SK-N-SH (cell line): ENCODE results near the gene PALM. TPM values are rescaled to one million over a fixed set of nuclear protein-coding genes. Genes with fewer than 3 reads are reported as not detected.

Experiments
- CTCF ChIA-PET: fragments of 300-600, 350-600 bp; formaldehyde crosslinking; extraction: SDS; loops from one replicate; lab custom pipeline; 2021; lab: Yijun Ruan, JAX
- POLR2A ChIA-PET: fragments of 350-600 bp; sonication (Branson Sonifier 250); formaldehyde crosslinking; extraction: SDS; loops from one replicate; lab custom pipeline; 2020; ENCODE audit warnings: antibody characterized with exemption, inconsistent platforms; lab: Yijun Ruan, JAX
- DNase-seq: peaks from one replicate; pipeline ENCODE4 v3.0.0; 2012
- H2AFZ ChIP-seq: fragments of 200-600 bp; sonication (generic); 2 replicates; pipeline ENCODE4 v1.8.1; 2016; ENCODE audit warnings: antibody characterized with exemption, mild to moderate bottlenecking, low read depth
- H3F3A ChIP-seq: fragments of 200-600 bp; sonication (generic); replicated peaks from 2 replicates; pipeline ENCODE3; 2016; ENCODE audit warnings: antibody characterized with exemption, mild to moderate bottlenecking; ENCODE audit not compliant: insufficient read depth
- H3K27ac ChIP-seq, 2 experiments: fragments of 200-500 bp in 1 of 2; fragments of 200-600 bp in 1 of 2; sonication (Bioruptor generic) in 1 of 2; sonication (generic), shearing (Covaris generic) in 1 of 2; 2 replicates each; pipeline versions ENCODE4 v1.5.1 to v1.6.1; 2014 to 2016; ENCODE audit warnings: low read depth in 2 of 2, inconsistent platforms in 1 of 2, low read length in 1 of 2, mild to moderate bottlenecking in 1 of 2, mixed read lengths in 1 of 2
- H3K27me3 ChIP-seq: fragments of 200-600 bp; sonication (generic), shearing (Covaris generic); 2 replicates; pipeline ENCODE4 v1.6.1; 2016; ENCODE audit warnings: mixed run types; ENCODE audit not compliant: insufficient read depth
- H3K36me3 ChIP-seq, 2 experiments: fragments of 200-500 bp in 1 of 2; fragments of 200-600 bp in 1 of 2; sonication (Bioruptor generic) in 1 of 2; sonication (generic) in 1 of 2; replicated peaks in 1 of 2; 2 replicates each; pipeline versions ENCODE3 to v1.5.1; 2014 to 2016; ENCODE audit warnings: low read length in 1 of 2, mild to moderate bottlenecking in 1 of 2; ENCODE audit not compliant: insufficient read depth in 2 of 2, control insufficient read depth in 1 of 2
- H3K4me1 ChIP-seq, 2 experiments: fragments of 200-500 bp in 1 of 2; fragments of 200-600 bp in 1 of 2; sonication (Bioruptor generic) in 1 of 2; sonication (generic), shearing (Covaris generic) in 1 of 2; 2 replicates each; pipeline versions ENCODE4 v1.5.1 to v1.6.1; 2014 to 2016; ENCODE audit warnings: low read depth in 1 of 2, low read length in 1 of 2, mixed run types in 1 of 2; ENCODE audit not compliant: insufficient read depth in 2 of 2, control insufficient read depth in 1 of 2
- H3K4me2 ChIP-seq: fragments of 200-600 bp; sonication (generic), shearing (Covaris generic); 2 replicates; pipeline ENCODE4 v1.6.1; 2017; ENCODE audit warnings: mixed run types
- H3K4me3 ChIP-seq, 2 experiments: fragments of 200-500 bp in 1 of 2; fragments of 200-600 bp in 1 of 2; sonication (Bioruptor generic) in 1 of 2; sonication (generic), shearing (Covaris generic) in 1 of 2; 2 replicates each; pipeline versions ENCODE4 v1.5.1 to v1.8.1; 2014 to 2016; ENCODE audit warnings: low read depth in 2 of 2, inconsistent platforms in 1 of 2, low read length in 1 of 2, mild to moderate bottlenecking in 1 of 2, mixed read lengths in 1 of 2, moderate library complexity in 1 of 2
- H3K79me2 ChIP-seq: fragments of 200-600 bp; sonication (generic); 2 replicates; pipeline ENCODE4 v1.8.1; 2017; ENCODE audit warnings: mild to moderate bottlenecking; ENCODE audit not compliant: insufficient read depth
- H3K9ac ChIP-seq: fragments of 200-600 bp; sonication (generic); 2 replicates; pipeline ENCODE4 v1.6.1; 2017; ENCODE audit warnings: mixed run types
- H3K9me2 ChIP-seq: fragments of 200-600 bp; sonication (generic); 2 replicates; pipeline ENCODE4 v1.6.1; 2017; ENCODE audit warnings: mixed run types
- H3K9me3 ChIP-seq: fragments of 200-600 bp; sonication (generic); 2 replicates; pipeline ENCODE4 v1.6.1; 2017; ENCODE audit warnings: mixed run types, mild to moderate bottlenecking, moderate library complexity
- H4K20me1 ChIP-seq: fragments of 200-600 bp; sonication (generic); 2 replicates; pipeline ENCODE4 v1.6.1; 2017; ENCODE audit warnings: mild to moderate bottlenecking, mixed run types; ENCODE audit not compliant: insufficient read depth
- EZH2phosphoT487 ChIP-seq: fragments of 200-600 bp; sonication (generic); IDR thresholded peaks from 2 replicates; pipeline ENCODE4 v1.6.1; 2017; ENCODE audit warnings: low read depth, mixed run types, mild to moderate bottlenecking, antibody characterized with exemption, moderate library complexity, borderline replicate concordance
- FOSL2 ChIP-seq: IDR thresholded peaks from 2 replicates; pipeline ENCODE4 v1.4.0; 2012; ENCODE audit warnings: low read depth, mild to moderate bottlenecking, moderate library complexity, borderline replicate concordance
- FOXJ3 ChIP-seq: sonication (generic); formaldehyde crosslinking; IDR thresholded peaks from 2 replicates; pipeline ENCODE4 v1.5.1; 2020; ENCODE audit warnings: mild to moderate bottlenecking, missing genetic modification reagents
- FOXM1 ChIP-seq: IDR thresholded peaks from 2 replicates; pipeline ENCODE4 v1.4.0; 2012; ENCODE audit warnings: low read depth, mild to moderate bottlenecking
- GABPA ChIP-seq: IDR thresholded peaks from 2 replicates; pipeline ENCODE4 v1.4.0; 2012; ENCODE audit warnings: low read depth, mild to moderate bottlenecking
- JUND ChIP-seq: IDR thresholded peaks from 2 replicates; pipeline ENCODE4 v1.4.0; 2012
- MXI1 ChIP-seq: IDR thresholded peaks from 2 replicates; pipeline ENCODE4 v1.6.1; 2012; ENCODE audit warnings: mild to moderate bottlenecking, low read depth, low read length, improper control_type of control experiment
- NFIC ChIP-seq: IDR thresholded peaks from 2 replicates; pipeline ENCODE4 v1.4.0; 2012; ENCODE audit warnings: borderline replicate concordance
- POLR2AphosphoS5 ChIP-seq: IDR thresholded peaks from 2 replicates; pipeline ENCODE4 v1.6.1; 2012; ENCODE audit warnings: low read depth, low read length
- RAD21 ChIP-seq: IDR thresholded peaks from 2 replicates; pipeline ENCODE4 v1.6.1; 2012; ENCODE audit warnings: mild to moderate bottlenecking, low read length
- RXRA ChIP-seq: IDR thresholded peaks from 2 replicates; pipeline ENCODE4 v1.4.0; 2012; ENCODE audit warnings: low read depth, mild to moderate bottlenecking, borderline replicate concordance
- TEAD4 ChIP-seq: IDR thresholded peaks from 2 replicates; pipeline ENCODE4 v1.4.0; 2012; ENCODE audit warnings: mild to moderate bottlenecking, borderline replicate concordance; ENCODE audit not compliant: insufficient read depth
- YY1 ChIP-seq: IDR thresholded peaks from 2 replicates; pipeline ENCODE4 v1.4.0; 2012; ENCODE audit warnings: low read depth, mild to moderate bottlenecking
- WGBS: methylation state at CpG from one replicate; pipeline ENCODE4 v1.1.6; 2017; ENCODE audit warnings: low lambda C conversion rate; 5-methylcytosine and 5-hydroxymethylcytosine counted together
- polyA plus RNA-seq, 3 experiments: library from polyadenylated mRNA; depleted of rRNA; stranded (reverse); fragments of >200 nt; gene quantifications; 2 replicates each; pipeline ENCODE4 v1.2.3, GENCODE V29; 2012
- TF ChIP-seq, protein P1 (sequence below): IDR thresholded peaks from 2 replicates; pipeline ENCODE4 v1.4.0; 2012; ENCODE audit warnings: low read depth
- TF ChIP-seq, protein P2 (sequence below): fragments of 200-600 bp; sonication (generic); IDR thresholded peaks from 2 replicates; pipeline ENCODE4 v1.6.1; 2017; ENCODE audit warnings: antibody characterized with exemption, mild to moderate bottlenecking, moderate library complexity
- TF ChIP-seq, protein P3 (sequence below): fragments of 150-350 bp; IDR thresholded peaks from 2 replicates; pipeline ENCODE4 v1.6.1; 2016; ENCODE audit warnings: mild to moderate bottlenecking, low read depth, low read length
- TF ChIP-seq, protein P4 (sequence below): IDR thresholded peaks from 2 replicates; pipeline ENCODE4 v1.6.1; 2012; ENCODE audit warnings: mild to moderate bottlenecking, low read depth, low read length, moderate library complexity
- TF ChIP-seq, protein P5 (sequence below): IDR thresholded peaks from 2 replicates; pipeline ENCODE4 v1.4.0; 2012; ENCODE audit warnings: low read depth, borderline replicate concordance

Gene PALM
- polyA plus RNA-seq, 1 of the 3 experiments (the other 2 are of a cell fraction) = 15.6 TPM

DNA sequence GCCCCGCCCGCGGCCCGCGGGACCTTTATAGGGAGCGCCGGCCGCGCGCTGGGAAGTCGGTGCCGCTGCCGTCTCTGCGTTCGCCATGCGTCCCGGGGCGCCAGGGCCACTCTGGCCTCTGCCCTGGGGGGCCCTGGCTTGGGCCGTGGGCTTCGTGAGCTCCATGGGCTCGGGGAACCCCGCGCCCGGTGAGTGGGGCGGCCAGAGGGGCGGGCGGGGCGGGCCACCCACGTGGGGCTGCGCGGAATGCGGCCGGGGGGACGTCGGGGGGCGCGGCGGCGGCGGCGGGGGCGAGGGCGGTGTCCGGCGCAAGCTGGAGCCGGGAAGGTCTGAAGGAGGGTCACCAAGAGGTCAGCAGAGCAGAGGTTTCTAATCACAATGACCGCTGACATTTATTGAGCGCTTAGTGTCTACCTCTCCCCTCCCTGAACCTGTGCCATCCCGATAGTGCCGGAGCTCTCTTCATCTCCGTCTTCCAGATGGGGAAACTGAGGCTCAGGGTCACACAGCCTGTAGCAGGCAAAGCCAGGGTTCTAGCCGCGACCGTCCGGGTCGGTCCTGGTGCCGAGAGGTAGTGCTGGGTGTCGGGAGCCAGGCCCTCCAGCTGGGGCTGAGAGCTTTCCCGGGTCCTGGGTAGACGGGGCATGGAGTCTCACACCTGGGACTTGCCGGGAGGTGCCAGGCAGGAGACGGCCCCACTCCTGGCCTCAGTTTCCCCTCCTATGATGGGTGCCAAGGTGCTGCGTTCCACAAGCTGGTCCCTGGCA is 32.2 kb upstream of the PALM start, which contains the start of gene FSTL3 (continued):
- TF ChIP-seq GABPA (no peak), YY1 (no peak), RXRA (peak; percentile 34; the same call in 1 of the 2 replicates)
- TF ChIP-seq, protein P1, sequence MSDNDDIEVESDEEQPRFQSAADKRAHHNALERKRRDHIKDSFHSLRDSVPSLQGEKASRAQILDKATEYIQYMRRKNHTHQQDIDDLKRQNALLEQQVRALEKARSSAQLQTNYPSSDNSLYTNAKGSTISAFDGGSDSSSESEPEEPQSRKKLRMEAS = no peak

DNA sequence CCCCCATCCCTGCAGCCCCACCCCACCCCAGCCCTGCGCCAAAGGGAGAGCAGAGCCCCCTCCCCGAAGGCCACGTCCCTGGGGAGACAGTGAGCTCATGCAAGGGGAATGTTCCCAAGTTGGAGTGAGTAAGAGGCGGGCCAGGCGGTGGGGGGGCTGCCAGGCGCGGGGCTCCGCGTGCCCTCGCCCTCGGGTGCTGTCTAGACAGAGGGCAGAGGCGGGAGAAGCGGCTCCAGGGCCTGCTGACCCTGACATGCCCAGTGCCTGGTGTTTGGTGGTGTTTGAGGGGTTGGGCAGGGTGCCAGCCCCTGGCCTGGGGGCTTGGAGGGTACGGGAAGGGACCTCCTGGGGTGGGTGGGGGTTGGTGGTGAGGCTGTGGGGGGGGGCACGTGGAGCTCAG is 31.5 kb upstream of the PALM start:
- peak overlapping the region in 1 of 2 experiments; percentile 76; a peak in 2 of 4 replicates for H3K27ac ChIP-seq
- POLR2A ChIA-PET = interaction anchor here (1.3 kb wide), 1 partner anchor 31 kb away, joined by 3 read pairs; no protein-coding TSS in a partner anchor

More for the DNA sequence above, 31.5 kb upstream of the PALM start:
- Histone ChIP-seq H3K4me1 (peaks cover 8 to 33% of the 10 kb centered on the region in 2 experiments; a peak in 3 of 4 replicates), H4K20me1 (no peaks in the 10 kb centered on the region), H3K27me3 (no peaks in the 10 kb centered on the region), H3K9ac (peak overlapping the region; percentile 92), H2AFZ (no peak overlapping the region), H3K4me2 (peak overlapping the region; percentile 89), H3K4me3 (peak overlapping the region; percentile 54 to 79), H3K79me2 (peaks cover 26% of the 10 kb centered on the region), H3K9me2 (no peaks in the 10 kb centered on the region), H3K36me3 (peaks cover 0 to 3% of the 10 kb centered on the region in 2 experiments), H3K9me3 (no peaks in the 10 kb centered on the region)
- 0% methylated on average over 2 of the region's 15 CpGs for WGBS
- DNase-seq = peak; percentile 67
- TF ChIP-seq, protein P2, sequence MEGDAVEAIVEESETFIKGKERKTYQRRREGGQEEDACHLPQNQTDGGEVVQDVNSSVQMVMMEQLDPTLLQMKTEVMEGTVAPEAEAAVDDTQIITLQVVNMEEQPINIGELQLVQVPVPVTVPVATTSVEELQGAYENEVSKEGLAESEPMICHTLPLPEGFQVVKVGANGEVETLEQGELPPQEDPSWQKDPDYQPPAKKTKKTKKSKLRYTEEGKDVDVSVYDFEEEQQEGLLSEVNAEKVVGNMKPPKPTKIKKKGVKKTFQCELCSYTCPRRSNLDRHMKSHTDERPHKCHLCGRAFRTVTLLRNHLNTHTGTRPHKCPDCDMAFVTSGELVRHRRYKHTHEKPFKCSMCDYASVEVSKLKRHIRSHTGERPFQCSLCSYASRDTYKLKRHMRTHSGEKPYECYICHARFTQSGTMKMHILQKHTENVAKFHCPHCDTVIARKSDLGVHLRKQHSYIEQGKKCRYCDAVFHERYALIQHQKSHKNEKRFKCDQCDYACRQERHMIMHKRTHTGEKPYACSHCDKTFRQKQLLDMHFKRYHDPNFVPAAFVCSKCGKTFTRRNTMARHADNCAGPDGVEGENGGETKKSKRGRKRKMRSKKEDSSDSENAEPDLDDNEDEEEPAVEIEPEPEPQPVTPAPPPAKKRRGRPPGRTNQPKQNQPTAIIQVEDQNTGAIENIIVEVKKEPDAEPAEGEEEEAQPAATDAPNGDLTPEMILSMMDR = no peak
- TF ChIP-seq EZH2phosphoT487 = no peak
- TF ChIP-seq, protein P3, sequence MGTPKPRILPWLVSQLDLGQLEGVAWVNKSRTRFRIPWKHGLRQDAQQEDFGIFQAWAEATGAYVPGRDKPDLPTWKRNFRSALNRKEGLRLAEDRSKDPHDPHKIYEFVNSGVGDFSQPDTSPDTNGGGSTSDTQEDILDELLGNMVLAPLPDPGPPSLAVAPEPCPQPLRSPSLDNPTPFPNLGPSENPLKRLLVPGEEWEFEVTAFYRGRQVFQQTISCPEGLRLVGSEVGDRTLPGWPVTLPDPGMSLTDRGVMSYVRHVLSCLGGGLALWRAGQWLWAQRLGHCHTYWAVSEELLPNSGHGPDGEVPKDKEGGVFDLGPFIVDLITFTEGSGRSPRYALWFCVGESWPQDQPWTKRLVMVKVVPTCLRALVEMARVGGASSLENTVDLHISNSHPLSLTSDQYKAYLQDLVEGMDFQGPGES = no peak
- TF ChIP-seq FOXJ3 (CRISPR knock-in tag) = no peak
- no peak for TF ChIP-seq YY1
- TF ChIP-seq FOXM1 = no peak
- TF ChIP-seq NFIC = peak; percentile 6; the same call in 1 of the 2 replicates
- TF ChIP-seq, protein P4, sequence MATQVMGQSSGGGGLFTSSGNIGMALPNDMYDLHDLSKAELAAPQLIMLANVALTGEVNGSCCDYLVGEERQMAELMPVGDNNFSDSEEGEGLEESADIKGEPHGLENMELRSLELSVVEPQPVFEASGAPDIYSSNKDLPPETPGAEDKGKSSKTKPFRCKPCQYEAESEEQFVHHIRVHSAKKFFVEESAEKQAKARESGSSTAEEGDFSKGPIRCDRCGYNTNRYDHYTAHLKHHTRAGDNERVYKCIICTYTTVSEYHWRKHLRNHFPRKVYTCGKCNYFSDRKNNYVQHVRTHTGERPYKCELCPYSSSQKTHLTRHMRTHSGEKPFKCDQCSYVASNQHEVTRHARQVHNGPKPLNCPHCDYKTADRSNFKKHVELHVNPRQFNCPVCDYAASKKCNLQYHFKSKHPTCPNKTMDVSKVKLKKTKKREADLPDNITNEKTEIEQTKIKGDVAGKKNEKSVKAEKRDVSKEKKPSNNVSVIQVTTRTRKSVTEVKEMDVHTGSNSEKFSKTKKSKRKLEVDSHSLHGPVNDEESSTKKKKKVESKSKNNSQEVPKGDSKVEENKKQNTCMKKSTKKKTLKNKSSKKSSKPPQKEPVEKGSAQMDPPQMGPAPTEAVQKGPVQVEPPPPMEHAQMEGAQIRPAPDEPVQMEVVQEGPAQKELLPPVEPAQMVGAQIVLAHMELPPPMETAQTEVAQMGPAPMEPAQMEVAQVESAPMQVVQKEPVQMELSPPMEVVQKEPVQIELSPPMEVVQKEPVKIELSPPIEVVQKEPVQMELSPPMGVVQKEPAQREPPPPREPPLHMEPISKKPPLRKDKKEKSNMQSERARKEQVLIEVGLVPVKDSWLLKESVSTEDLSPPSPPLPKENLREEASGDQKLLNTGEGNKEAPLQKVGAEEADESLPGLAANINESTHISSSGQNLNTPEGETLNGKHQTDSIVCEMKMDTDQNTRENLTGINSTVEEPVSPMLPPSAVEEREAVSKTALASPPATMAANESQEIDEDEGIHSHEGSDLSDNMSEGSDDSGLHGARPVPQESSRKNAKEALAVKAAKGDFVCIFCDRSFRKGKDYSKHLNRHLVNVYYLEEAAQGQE = no peak
- TF ChIP-seq FOSL2 = peak; percentile 77; the same call in 1 of the 2 replicates
- TF ChIP-seq MXI1 = no peak
- TF ChIP-seq POLR2AphosphoS5 = peak; percentile 16; the same call in 1 of the 2 replicates
- peak; percentile 73; the same call in 1 of the 2 replicates for TF ChIP-seq TEAD4
- TF ChIP-seq, protein P5, sequence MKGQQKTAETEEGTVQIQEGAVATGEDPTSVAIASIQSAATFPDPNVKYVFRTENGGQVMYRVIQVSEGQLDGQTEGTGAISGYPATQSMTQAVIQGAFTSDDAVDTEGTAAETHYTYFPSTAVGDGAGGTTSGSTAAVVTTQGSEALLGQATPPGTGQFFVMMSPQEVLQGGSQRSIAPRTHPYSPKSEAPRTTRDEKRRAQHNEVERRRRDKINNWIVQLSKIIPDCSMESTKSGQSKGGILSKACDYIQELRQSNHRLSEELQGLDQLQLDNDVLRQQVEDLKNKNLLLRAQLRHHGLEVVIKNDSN = no peak
- TF ChIP-seq, protein P1 = peak; percentile 85
- TF ChIP-seq RAD21 = no peak
- peak; percentile 79; the same call in 1 of the 2 replicates for TF ChIP-seq JUND
- TF ChIP-seq, all 33 proteins: peak for 6
- peaks cover 10% of the 10 kb centered on the region for H3F3A ChIP-seq
- CTCF ChIA-PET = interaction anchor here (0.6 to 6.0 kb wide), 8 partner anchors 26 to 93 kb away, joined by 3 to 33 read pairs (median 4); no protein-coding TSS in a partner anchor
